HL-60/S4 treated with retinoic acid at 250 ng/mL for 4 days and 3 days (cell line): Measurements from ENCODE around the gene PANK2.
"Not testable (repeated sequence)": the region's sequence is repeated elsewhere in the genome, so short reads cannot be mapped to it uniquely, and the experiment has no call there.

Experiments
- in situ Hi-C: fragments of 300-500 bp; cut with MboI; formaldehyde crosslinking; loops from 2 replicates; pipeline ENCODE4 v1.7.0; 2022; ENCODE audit warnings: low sequenced_read_pairs

PANK2 gene

DNA sequence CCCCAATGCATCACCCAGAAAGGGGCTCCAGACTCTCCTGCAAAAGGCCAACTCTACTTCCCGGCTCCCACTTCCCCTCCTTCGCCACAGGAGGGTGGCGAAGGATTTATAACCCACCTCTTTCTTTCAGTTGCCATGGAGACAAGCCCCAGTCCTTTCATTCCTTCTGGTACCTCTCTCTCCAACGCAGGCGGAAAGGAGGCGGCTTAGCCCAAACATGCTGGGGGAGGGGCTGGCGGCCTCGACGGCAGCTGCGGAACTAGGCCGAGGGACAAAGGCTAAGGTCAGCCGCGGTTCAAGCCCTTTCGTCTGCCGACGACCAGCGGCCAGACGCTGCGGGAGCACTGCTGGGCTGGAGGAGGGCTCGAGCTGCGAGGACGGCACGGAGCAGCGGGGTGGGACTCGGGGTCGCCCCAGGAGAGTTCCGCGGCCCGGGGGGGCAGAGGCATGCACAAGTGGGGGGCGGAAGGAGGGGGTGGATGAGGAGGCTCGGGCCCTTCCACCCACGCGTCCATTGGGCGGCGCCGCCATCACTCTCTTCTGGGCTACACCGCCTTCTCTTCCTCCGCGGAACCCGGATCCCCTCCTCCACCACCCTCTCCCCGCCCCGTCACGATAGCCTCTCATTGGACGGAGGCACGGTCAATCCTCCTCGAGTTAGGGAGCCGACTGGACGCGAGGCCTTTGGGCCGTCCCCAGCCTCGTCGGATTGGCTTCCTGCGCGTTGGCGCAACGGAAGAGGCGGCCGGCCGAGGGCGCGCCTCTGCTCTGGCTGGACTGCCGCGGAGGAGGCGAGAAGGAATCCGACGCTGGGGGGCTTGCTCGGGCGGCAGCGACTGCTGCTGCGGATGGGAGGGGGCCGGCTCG is at the start of gene PANK2:
TSS of gene PANK2 (plus strand) at position 766 of the 867 bp plus-strand sequence.
- in situ Hi-C loops: no loop called here

DNA sequence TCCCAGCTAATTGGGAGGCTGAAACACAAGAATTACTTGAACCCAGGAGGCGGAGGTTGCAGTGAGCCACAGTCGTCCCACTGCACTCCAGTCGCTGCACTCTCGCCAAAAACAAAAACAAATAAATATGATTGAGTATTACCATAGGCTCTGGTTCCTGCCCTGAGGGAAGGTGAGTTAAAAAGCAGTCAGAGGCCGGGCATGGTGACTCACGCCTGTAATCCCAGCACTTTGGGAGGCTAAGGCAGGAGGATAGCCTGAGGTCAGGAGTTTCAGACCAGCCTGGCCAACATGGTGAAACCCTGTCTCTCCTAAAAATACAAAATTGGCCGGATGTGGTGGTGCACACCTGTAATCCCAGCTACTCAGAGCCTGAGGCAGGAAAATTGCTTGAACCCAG is 49.0 kb upstream of the PANK2 start:
- in situ Hi-C loops: not testable (repeated sequence)

DNA sequence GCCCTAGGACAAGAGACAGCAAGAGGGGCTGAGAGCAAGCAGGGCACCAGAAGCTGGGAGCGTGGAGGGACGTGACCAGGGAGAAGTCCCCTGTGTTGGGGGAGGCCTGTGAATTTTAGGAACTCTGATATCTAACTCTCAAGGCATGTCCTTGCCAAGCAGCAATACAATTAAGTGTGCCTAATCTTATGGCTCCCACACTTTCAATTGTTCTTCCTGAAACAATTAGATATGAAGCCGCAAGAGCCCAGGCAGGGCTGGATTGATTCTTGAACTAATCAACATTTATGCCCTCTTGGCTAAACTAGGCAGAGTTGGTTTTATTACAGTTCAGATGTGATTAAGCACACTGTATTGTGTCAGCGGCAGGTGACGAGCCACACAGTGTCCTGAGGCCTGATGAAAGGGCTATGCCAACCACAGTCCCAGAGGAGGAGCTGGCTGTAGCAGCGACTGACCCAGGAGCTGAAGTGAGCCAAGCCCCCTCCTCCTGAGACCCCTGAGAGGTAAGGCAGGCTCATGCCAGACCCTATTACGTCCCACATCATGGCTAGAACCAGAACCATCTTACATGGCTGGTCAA is 46.7 kb upstream of the PANK2 start:
- in situ Hi-C loops: no loop called here

DNA sequence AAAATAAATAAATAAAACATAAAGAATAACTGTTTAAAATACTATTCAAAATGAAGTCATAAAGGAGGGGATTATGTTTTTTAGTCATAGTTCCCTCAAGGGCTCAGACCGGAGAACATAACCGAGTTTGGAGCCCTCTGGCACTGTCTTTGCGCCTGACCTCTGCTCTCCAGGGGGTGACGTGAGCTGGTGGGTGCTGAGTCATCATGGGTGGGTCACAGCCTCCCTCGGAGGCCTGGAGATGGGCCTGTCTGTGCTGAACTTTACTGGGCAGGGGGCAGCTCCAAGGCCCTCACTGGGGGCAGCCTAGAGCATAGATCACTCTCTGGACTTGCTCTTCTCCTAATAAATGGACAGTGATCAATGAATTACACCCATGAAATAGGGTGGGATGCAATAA is 45.7 kb upstream of the PANK2 start:
- in situ Hi-C loops: no loop called here

DNA sequence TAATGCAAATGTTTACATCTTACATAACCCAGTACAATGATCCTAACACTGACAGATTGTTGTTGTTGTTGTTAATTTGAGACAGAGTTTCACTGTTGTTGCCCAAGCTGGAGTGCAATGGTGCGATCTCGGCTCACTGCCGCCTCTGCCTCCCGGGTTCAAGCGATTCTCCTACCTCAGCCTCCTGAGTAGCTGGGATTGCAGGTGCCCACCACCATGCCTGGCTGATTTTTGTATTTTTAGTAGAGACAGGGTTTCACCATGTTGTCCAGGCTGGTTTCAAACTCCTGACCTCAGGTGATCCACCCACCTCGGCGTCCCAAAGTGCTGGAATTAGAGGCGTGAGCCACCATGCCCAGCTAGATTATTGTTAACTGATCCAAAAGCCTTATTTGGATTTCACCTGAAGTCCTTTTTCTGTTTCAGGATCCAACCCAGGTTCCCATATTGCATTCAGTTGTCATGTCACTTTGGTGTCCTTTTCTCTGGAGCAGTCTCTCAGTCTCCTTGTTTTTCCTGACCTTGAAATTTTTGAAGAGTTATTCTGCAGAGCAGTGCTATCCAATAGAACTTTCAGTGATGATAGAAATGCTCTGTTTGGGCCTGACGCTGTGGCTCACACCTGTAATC is 45.1 kb upstream of the PANK2 start:
- in situ Hi-C loops: not testable (repeated sequence)

DNA sequence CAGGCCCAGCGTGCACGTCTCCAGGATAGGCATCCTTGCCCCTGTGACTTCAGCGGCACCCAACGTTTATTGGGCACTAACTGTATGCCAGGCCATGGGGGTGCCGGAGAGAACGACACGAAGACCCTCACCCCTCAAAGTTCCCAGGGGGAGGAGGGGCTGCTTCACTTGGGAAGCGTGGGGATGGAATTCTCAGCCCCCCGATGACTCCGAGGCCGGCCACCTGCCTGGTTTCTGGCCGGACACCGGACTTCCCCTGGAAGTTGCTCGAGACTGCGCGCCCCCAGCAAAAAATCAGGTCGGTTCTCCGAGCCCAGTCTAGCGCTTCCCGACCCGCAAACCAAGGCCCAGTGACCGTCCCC is 42.8 kb upstream of the PANK2 start:
- in situ Hi-C loops: no loop called here

DNA sequence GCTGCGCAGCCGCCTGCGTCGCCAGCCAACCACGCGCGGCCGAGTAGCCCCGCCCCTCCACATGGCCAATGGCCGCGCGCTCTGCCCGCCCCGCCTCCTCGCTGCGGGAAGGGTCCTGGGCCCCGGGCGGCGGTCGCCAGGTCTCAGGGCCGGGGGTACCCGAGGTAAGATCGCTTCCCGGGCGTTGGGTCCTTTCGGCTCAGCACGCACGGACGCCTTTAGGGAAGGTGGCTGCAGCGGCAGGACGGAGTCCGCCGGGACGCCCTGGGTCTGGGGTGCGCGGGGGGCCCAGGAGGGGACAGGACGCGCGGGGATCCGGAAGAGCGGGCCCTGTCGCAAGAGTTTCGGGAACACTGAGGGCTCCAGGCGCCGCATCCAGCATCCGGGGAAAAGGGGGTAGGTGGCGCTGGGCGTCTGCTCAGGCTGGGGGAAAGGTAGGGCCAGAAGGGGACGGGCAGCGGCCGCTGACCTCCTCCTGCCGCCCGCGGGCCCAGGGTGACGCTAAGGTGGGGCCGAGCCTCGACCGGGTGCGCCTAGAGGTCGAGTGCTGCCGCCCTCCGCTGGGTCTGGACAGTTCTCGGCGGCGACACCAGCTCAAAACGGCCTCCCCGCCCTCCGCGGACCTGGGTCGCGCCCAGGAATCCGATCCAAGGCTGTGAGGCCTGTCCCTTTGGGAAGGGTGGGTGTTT is 42.3 kb upstream of the PANK2 start, which contains the start of gene MAVS:
TSS of gene MAVS (plus strand) at position 95 of the 689 bp plus-strand sequence. CDS start 7,791 bp downstream, outside the sequence.
- in situ Hi-C loops: no loop called here

DNA sequence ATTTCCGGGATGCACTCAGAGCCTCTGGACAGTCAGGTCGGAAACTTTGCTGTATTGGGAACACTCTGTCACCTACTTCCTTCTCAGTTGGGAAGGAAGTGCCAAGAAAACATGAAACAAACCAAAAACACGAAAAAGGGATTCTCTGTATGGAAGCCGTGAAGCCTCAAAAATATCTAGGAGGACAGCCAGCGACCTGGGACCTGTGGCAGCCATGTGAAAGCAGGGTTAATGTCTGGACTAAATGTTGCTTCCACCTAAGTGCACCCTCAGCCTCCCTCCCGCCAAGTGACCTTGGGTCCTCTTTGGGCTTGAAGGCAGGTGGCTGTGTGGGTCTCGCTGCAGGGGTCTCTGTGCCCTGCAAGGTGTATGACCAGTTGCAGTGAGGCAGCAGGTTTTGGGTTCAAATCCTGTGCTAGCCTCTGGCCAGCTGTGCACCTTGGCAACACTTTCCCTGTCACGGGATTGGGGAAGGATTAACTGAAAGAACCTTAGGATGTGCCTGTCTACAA is 41.7 kb upstream of the PANK2 start:
- in situ Hi-C loops: no loop called here

DNA sequence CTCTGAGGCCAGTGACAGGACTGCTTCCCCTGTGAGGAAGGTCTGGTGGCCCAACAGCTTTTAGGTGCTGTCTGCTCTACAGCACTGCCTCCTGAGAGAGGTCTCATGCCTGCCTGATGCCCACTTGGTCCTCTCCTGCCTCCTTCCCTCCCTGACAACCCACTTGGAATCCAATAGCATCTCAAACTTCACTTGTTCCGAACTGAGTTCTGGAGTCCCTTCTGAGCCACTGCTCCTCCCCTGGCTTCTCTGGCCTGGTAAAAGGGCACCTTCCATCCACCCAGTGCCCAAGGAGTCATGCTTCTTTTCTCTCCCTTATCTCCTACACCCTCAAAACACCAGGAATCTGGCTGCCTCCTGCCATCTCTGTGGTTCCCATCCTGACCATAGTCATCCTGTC is 40.6 kb upstream of the PANK2 start:
- in situ Hi-C loops: no loop called here

DNA sequence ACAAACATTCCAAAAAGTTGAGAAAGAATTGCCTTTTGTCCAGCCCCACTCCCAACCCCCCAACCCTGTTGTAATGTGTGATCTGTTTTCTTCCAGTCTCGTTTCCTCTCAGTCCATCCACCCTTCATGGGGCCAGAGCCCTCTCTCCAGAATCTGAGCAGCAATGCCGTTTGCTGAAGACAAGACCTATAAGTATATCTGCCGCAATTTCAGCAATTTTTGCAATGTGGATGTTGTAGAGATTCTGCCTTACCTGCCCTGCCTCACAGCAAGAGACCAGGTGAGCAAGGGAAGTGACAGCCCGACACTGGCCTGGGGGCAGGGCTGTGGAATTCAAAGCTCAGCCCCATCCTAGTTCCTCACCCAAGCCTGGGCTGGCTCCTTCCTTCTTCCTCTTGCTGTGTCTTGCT is 34.7 kb upstream of the PANK2 start:
- in situ Hi-C loops: no loop called here

DNA sequence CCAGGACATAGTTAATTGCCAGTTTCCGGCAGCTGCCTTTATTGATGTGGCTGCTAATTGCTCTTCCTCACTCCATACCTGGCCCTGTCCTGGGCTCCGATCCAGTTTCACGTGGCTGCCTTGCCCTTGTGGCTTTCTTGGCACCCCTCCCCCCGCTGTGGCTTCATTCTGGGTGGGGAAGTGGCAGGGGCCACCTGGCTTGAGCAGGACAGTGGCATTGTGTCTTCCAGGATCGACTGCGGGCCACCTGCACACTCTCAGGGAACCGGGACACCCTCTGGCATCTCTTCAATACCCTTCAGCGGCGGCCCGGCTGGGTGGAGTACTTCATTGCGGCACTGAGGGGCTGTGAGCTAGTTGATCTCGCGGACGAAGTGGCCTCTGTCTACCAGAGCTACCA is 31.8 kb upstream of the PANK2 start:
- in situ Hi-C loops: no loop called here

DNA sequence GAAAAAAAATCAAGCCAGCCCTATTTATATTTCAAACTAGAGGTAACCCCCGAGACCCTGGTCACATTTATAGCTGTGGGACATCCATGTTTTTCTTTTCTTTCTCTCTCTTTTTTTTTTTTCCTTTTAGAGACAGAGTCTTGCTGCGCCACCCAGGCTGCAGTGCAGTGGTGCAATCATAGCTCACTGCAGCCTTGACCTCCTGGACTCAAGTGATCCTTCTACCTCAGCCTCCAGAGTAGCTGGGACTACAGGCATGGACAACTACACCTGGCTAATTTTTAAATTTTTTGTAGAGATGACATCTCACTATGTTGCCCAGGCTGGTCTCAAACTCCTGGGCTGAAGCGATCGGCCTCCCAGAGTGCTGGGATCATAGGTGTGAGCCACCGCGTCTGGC is 30.5 kb upstream of the PANK2 start:
- in situ Hi-C loops: no loop called here

DNA sequence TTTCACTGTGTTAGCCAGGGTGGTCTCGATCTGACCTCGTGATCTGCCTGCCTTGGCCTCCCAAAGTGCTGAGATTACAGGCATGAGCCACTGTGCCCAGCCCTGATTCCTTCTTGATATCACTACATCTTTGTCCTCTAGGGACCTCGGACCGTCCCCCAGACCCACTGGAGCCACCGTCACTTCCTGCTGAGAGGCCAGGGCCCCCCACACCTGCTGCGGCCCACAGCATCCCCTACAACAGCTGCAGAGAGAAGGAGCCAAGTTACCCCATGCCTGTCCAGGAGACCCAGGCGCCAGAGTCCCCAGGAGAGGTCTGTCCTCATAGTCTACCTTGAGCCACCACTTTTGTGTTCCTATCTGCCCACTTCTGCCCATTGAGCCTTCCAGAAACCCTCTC is 28.0 kb upstream of the PANK2 start:
- in situ Hi-C loops: no loop called here

DNA sequence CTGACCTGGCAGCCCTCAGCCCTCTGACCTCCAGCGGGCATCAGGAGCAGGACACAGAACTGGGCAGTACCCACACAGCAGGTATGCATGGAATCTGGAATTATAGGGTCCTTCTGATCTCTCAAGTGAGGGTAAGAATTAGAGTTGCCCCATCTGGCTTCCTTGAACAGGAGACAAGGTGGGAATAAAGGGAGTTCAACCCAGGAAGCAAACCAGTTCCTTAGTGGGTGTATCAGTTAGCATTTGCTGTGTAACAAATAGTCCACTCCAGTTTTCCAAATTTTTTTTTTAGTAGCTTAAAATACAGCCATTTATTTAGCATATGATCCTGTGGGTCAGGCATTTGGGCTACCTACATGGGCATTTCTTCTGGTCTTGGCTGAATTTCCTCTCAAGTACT is 26.9 kb upstream of the PANK2 start:
- in situ Hi-C loops: no loop called here

DNA sequence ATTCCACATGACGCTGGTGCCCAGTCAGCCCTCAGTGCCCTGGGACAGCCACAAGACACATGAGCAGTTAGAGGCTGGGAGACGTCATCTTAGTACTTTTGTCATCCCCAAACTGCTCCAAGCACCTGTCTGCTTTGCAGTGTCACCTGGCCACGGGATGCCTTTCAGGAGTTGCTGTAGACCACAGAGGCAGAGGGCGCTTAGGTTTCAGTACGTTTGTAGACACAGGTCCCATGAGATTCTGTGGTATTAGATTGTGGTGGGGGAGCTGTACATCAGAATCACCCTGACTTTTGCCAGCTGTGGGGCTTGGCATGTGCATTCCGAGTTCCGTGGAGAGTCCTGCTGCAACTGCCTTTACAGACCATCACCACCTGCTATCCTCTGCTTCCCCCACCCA is 25.9 kb upstream of the PANK2 start:
- in situ Hi-C loops: no loop called here

DNA sequence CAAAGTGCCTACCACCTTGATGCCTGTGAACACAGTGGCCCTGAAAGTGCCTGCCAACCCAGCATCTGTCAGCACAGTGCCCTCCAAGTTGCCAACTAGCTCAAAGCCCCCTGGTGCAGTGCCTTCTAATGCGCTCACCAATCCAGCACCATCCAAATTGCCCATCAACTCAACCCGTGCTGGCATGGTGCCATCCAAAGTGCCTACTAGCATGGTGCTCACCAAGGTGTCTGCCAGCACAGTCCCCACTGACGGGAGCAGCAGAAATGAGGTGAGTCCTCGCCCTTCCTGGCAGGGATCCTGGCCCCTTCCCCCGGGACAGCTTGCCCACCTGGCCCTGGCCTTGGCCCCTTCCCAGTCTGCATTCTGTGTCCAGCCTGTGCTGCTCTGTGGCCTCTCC is 24.7 kb upstream of the PANK2 start:
- in situ Hi-C loops: no loop called here

DNA sequence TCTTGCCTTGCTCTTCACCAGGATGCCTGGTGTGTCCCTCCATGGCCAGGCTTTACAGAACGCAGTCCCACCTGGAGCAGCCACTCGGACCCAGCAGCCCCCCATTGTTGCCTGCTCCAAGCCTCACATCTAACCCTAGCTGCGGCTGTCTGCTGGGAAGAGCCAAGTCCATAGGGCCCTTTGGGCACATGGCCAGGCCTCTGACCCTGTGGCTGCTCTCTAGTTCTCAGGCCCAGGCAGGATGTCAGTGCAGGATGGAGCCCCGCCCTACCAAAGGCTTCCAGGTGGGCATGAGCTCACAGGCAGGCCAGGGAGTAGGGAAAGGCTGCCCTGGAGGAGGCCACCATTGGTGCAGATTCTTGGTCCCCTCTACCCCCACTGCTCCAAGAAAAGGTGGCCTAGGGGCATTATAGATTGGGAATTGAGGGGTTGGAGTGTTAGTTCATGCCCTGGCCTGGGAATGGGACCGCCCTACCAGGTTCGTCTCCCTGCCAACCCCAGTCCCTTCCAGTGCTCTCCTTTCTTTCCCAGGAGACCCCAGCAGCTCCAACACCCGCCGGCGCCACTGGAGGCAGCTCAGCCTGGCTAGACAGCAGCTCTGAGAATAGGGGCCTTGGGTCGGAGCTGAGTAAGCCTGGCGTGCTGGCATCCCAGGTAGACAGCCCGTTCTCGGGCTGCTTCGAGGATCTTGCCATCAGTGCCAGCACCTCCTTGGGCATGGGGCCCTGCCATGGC is 23.9 kb upstream of the PANK2 start:
- in situ Hi-C loops: no loop called here

DNA sequence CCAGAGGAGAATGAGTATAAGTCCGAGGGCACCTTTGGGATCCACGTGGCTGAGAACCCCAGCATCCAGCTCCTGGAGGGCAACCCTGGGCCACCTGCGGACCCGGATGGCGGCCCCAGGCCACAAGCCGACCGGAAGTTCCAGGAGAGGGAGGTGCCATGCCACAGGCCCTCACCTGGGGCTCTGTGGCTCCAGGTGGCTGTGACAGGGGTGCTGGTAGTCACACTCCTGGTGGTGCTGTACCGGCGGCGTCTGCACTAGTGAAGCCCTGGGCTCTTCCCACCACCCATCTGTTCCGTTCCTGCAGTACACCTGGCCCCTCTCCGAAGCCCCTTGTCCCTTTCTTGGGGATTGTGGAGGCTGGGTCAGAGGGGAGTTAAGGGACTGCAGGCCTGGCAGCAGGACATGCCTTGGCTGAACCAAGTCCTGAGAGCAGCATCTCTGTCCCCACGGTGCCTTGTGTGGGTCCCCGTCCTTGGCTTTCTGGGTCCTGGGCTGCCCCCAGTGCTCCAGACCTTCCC is 23.2 kb upstream of the PANK2 start:
- in situ Hi-C loops: no loop called here

DNA sequence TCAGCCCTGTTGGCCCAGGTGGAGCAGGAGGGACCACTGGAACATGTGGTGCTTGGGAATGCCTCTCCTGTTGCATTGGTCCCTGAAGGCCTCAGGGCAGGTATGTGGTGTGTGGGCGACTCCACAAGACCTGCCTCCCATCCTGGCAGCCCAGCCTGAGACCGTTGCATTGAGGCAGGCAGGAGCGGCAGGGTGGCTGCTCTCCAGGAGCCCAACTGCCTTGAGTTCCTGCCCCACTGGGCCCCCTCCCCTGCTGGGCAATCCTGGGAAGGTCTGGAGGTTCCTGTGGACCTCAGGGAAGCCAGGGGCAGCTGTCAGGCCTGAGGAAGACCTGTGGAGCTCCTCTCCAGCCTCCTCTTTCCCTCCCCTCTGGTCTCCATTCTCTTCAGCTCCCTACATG is 22.7 kb upstream of the PANK2 start:
- in situ Hi-C loops: no loop called here

DNA sequence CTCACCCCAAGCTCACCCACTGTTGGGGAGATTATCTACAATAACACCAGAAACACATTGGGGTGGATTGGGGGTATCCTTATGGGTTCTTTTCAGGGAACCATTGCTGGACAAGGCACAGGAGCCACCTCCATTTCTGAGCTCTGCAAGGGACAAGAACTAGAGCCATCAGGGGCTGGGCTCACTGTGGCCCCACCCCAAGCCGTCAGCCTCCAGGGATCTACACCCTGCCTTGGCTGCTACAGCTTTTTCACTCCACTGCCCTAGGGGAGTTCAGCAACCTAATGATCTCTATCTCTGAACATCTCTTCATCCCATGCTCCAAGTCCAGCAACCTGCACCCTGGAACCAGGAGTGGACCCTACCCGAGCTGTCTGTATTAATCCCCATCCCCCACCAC is 21.4 kb upstream of the PANK2 start:
- in situ Hi-C loops: no loop called here
